ENCODE measurements around the gene PLA2G4E. TPM values are rescaled to one million over a fixed set of nuclear protein-coding genes. Genes with fewer than 3 reads are reported as not detected.

The PLA2G4E gene
- total RNA-seq, 1 experiment from 2014 or later, result not detected

DNA sequence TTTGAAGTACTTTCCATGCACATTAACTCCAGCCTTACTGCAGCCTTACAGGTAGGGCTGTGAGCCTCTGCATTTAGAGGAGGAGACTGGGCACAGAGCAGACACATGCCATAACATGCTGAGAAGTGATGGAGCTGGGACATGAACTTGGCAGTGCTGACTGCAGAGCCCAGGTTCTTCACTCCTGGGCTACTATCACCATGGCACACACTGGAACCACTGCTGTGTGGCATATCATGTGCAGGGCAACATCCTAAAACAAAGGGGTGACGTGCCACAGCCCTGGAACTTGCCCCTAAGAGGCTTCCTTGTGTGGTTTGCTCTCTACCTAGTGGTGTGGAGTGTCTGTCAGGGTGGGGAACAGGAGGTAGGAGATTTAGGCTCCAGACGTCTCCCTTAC, 73.9 kb downstream of the PLA2G4E start:
- H3K36me3 ChIP-seq (ENCODE audit: low read depth), result no peaks in the 10 kb centered on the region
- TF ChIP-seq EZH2 (IDR thresholded peaks at IDR 0.05; ENCODE audit: low read depth) (no peak), CTCF (conservative IDR thresholded peaks at IDR 0.05) (no peak)
- no TSS peak for BruUV-seq (replicated peaks)
- no peak overlapping the region for H2AFZ ChIP-seq
- H4K20me1 ChIP-seq (ENCODE audit: insufficient read depth), result no peaks in the 10 kb centered on the region; the same call in 1 of the 2 replicates
- ChIA-PET CTCF (interaction anchor here (0.5 kb wide), 1 partner anchor 781 kb away, joined by 4 read pairs; no protein-coding TSS in a partner anchor), POLR2A (ENCODE audit: unreplicated experiment) (no interaction called here)
- no peaks in the 10 kb centered on the region for H3K9me2 ChIP-seq (ENCODE audit: insufficient read depth)
- no peaks in the 10 kb centered on the region for H3K27me3 ChIP-seq (ENCODE audit: insufficient read depth, low read depth)
- H3K4me2 ChIP-seq, result no peak overlapping the region
- no peak for DNase-seq
- no peak overlapping the region for H3K27ac ChIP-seq
- H3K4me3 ChIP-seq, result no peak overlapping the region
- H3K4me1 ChIP-seq (replicated peaks; ENCODE audit: insufficient read depth), result peaks cover 17% of the 10 kb centered on the region
- intact Hi-C loops (cut with micrococcal nuclease; ENCODE audit: unreplicated experiment), result no loop called here
- 0 out of 2 replicates have a peak, but pooled peaks cover 5% of the 10 kb centered on the region for H3F3A ChIP-seq (ENCODE audit: insufficient read depth, low read depth)
- H3K79me2 ChIP-seq (ENCODE audit: low read depth), result no peaks in the 10 kb centered on the region
- H3K9me3 ChIP-seq (ENCODE audit: insufficient read depth, low read depth), result no peaks in the 10 kb centered on the region

DNA sequence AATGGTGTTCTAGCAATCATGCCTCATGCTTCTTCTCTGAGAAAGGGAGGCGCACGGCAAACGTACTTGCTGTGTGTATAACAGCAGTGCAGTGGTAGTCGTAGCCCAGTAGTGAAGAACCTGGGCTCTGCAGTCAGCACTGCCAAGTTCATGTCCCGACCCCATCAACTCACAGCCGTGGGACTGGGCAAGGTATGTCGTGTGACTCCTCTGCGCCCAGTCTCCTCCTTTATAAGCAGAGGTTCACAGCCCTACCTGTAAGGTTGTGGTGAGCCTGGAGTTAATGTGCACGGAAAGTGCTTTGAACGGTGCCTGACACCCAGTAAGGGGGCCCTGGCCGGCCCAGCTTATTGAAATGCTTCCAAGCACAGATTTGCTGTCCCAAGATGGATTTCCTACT, 75.1 kb downstream of the PLA2G4E start:
- TF ChIP-seq CTCF (conservative IDR thresholded peaks at IDR 0.05) (no peak), EZH2 (IDR thresholded peaks at IDR 0.05; ENCODE audit: low read depth) (no peak)
- DNase-seq, result no peak
- no peak overlapping the region for H2AFZ ChIP-seq
- no peaks in the 10 kb centered on the region for H3K9me3 ChIP-seq (ENCODE audit: insufficient read depth, low read depth)
- H3K4me3 ChIP-seq, result no peak overlapping the region
- H4K20me1 ChIP-seq (ENCODE audit: insufficient read depth), result no peaks in the 10 kb centered on the region; the same call in 1 of the 2 replicates
- no peaks in the 10 kb centered on the region for H3K9me2 ChIP-seq (ENCODE audit: insufficient read depth)
- no peaks in the 10 kb centered on the region for H3K79me2 ChIP-seq (ENCODE audit: low read depth)
- no peak overlapping the region for H3K27ac ChIP-seq
- no TSS peak for BruUV-seq (replicated peaks)
- H3K4me2 ChIP-seq, result no peak overlapping the region
- no peaks in the 10 kb centered on the region for H3K27me3 ChIP-seq (ENCODE audit: insufficient read depth, low read depth)
- POLR2A ChIA-PET (ENCODE audit: unreplicated experiment), result no interaction called here
- CTCF ChIA-PET, result no interaction called here
- no peaks in the 10 kb centered on the region for H3K36me3 ChIP-seq (ENCODE audit: low read depth)
- 0 out of 2 replicates have a peak, but pooled peaks cover 10% of the 10 kb centered on the region for H3F3A ChIP-seq (ENCODE audit: insufficient read depth, low read depth)
- intact Hi-C loops (cut with micrococcal nuclease; ENCODE audit: unreplicated experiment), result no loop called here
- peaks cover 17% of the 10 kb centered on the region for H3K4me1 ChIP-seq (replicated peaks; ENCODE audit: insufficient read depth)

DNA sequence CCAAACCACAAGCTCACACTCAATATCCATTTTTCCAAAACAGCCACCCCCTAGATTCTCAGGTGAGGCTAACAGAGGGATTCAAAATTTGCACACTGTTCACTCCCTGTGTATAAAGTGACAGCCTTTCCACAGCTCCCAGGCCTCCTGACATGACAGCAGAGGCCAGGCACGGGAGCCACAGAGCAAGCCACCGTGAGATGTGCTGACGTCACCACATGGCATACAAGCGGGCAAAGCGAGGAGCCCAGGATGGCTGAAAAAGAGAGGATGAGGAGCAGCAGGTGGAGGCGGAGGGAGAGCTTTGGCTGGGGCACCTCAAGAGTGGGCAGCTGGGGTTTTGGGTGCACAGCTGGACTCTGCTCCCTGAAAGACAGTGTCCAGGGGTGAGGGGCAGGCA, 75.6 kb downstream of the PLA2G4E start:
- POLR2A ChIA-PET (ENCODE audit: unreplicated experiment), result no interaction called here
- CTCF ChIA-PET, result no interaction called here
- Histone ChIP-seq H4K20me1 (ENCODE audit: insufficient read depth) (no peaks in the 10 kb centered on the region; the same call in 1 of the 2 replicates), H3K79me2 (ENCODE audit: low read depth) (no peaks in the 10 kb centered on the region), H3K36me3 (ENCODE audit: low read depth) (no peaks in the 10 kb centered on the region), H3K9me3 (ENCODE audit: insufficient read depth, low read depth) (no peaks in the 10 kb centered on the region), H3K27me3 (ENCODE audit: insufficient read depth, low read depth) (no peaks in the 10 kb centered on the region), H2AFZ (no peak overlapping the region), H3K4me3 (no peak overlapping the region), H3K4me2 (no peak overlapping the region), H3F3A (ENCODE audit: insufficient read depth, low read depth) (0 out of 2 replicates have a peak, but pooled peaks cover 10% of the 10 kb centered on the region), H3K4me1 (replicated peaks; ENCODE audit: insufficient read depth) (peaks cover 17% of the 10 kb centered on the region), H3K9me2 (ENCODE audit: insufficient read depth) (no peaks in the 10 kb centered on the region), H3K27ac (no peak overlapping the region)
- TF ChIP-seq CTCF (conservative IDR thresholded peaks at IDR 0.05), result no peak
- TF ChIP-seq EZH2 (IDR thresholded peaks at IDR 0.05; ENCODE audit: low read depth), result no peak
- intact Hi-C loops (cut with micrococcal nuclease; ENCODE audit: unreplicated experiment), result no loop called here
- no peak for DNase-seq
- no TSS peak for BruUV-seq (replicated peaks)

Measured in PC-9 (cell line).